Endothelial cell of hepatic sinusoid (primary cell): ENCODE data around the gene GAS7.

Experiments used
- in situ Hi-C: cut with HindIII; loops from 2 replicates; pipeline ENCODE4 v1.10.0; 2017; ENCODE audit warnings: low sequenced_read_pairs

The GAS7 gene

GRCh38 chr17:10141436-10141835 lies 57.0 kb downstream of the GAS7 start:
- in situ Hi-C loops: no loop called here

GRCh38 chr17:10139577-10139976 lies 58.8 kb downstream of the GAS7 start:
- in situ Hi-C loops: no loop called here

- in situ Hi-C loops: no loop called here
Observed at GRCh38 chr17:10136258-10136981, 62.0 kb downstream of the GAS7 start.

- in situ Hi-C loops: no loop called here
Observed at GRCh38 chr17:10135539-10136257, 62.7 kb downstream of the GAS7 start.

- in situ Hi-C loops: no loop called here
Observed at GRCh38 chr17:10130677-10131076, 67.7 kb downstream of the GAS7 start.

GRCh38 chr17:10130263-10130662 lies 68.1 kb downstream of the GAS7 start:
- in situ Hi-C loops: no loop called here

GRCh38 chr17:10127819-10128425 lies 70.5 kb downstream of the GAS7 start:
- in situ Hi-C loops: no loop called here

GRCh38 chr17:10126616-10127501 lies 71.5 kb downstream of the GAS7 start:
- in situ Hi-C loops: no loop called here

- in situ Hi-C loops: no loop called here
Observed at GRCh38 chr17:10126276-10126615, 72.2 kb downstream of the GAS7 start.

- in situ Hi-C loops: no loop called here
Observed at GRCh38 chr17:10125531-10126275, 72.7 kb downstream of the GAS7 start.

GRCh38 chr17:10123093-10123492 lies 75.3 kb downstream of the GAS7 start:
- in situ Hi-C loops: no loop called here

GRCh38 chr17:10121971-10122707 lies 76.3 kb downstream of the GAS7 start:
- in situ Hi-C loops: no loop called here

- in situ Hi-C loops: no loop called here
Observed at GRCh38 chr17:10120749-10121148, 77.7 kb downstream of the GAS7 start.

- in situ Hi-C loops: no loop called here
Observed at GRCh38 chr17:10120109-10120485, 78.3 kb downstream of the GAS7 start.

GRCh38 chr17:10119203-10120108 lies 79.0 kb downstream of the GAS7 start:
- in situ Hi-C loops: no loop called here

GRCh38 chr17:10118788-10119130 lies 79.6 kb downstream of the GAS7 start:
- in situ Hi-C loops: no loop called here

- in situ Hi-C loops: no loop called here
Observed at GRCh38 chr17:10117581-10118001, 80.8 kb downstream of the GAS7 start.

- in situ Hi-C loops: no loop called here
Observed at GRCh38 chr17:10116753-10117420, 81.5 kb downstream of the GAS7 start.
